ENCODE measurements around the gene CSNK1G1. TPM values are rescaled to one million over a fixed set of nuclear protein-coding genes. Genes with fewer than 3 reads are reported as not detected.
A peak's percentile ranks its signal among the peaks of the same experiment; 100 is the strongest.

CSNK1G1 gene
- total and polyA plus RNA-seq, 2 of the 4 experiments (the other 2 are of a cell fraction), result 7.4 to 29.4 TPM

- no peak overlapping the region for H2AK5ac ChIP-seq (ENCODE audit: low read depth, low read length)
- no TSS peak for BruUV-seq (replicated peaks)
- ChIA-PET CTCF (interaction anchor here (0.5 to 1.4 kb wide), 3 partner anchors 9 to 23 kb away, joined by 3 to 6 read pairs (median 4); no protein-coding TSS in a partner anchor), POLR2A (ENCODE audit: unreplicated experiment) (no interaction called here)
- H3K9ac ChIP-seq (ENCODE audit: low read depth, low read length), result no peak overlapping the region
- intact Hi-C loops (cut with micrococcal nuclease), result no loop called here
- H4K91ac ChIP-seq (ENCODE audit: insufficient read depth, low read depth, low read length), result no peak overlapping the region
- ATAC-seq (ENCODE audit: low read depth) (no peak), DNase-seq (no peak)
- TF ChIP-seq RAD21 (IDR thresholded peaks at IDR 0.05; ENCODE audit: low read length), result no peak
- TF ChIP-seq MXI1 (IDR thresholded peaks at IDR 0.05; ENCODE audit: borderline replicate concordance, low read depth, low read length), result no peak
- TF ChIP-seq SMC3 (IDR thresholded peaks at IDR 0.05; ENCODE audit: low read depth, low read length), result no peak
- no peak for TF ChIP-seq BHLHE40 (IDR thresholded peaks at IDR 0.05; ENCODE audit: low read depth, low read length)
- TF ChIP-seq USF2 (IDR thresholded peaks at IDR 0.05; ENCODE audit: low read depth, low read length), result no peak
- TF ChIP-seq ELK1 (IDR thresholded peaks at IDR 0.05; ENCODE audit: borderline replicate concordance, low read depth, low read length), result no peak
- no peak for TF ChIP-seq NFE2L2 (IDR thresholded peaks at IDR 0.05; ENCODE audit: low read depth, low read length)
- no peak for TF ChIP-seq POLR2A (IDR thresholded peaks at IDR 0.05; ENCODE audit: low read depth, low read length)
- no peak for TF ChIP-seq CEBPB (IDR thresholded peaks at IDR 0.05; ENCODE audit: low read depth, low read length)
- TF ChIP-seq MAZ (IDR thresholded peaks at IDR 0.05; ENCODE audit: borderline replicate concordance, low read depth, low read length), result no peak
- TF ChIP-seq MAFK (IDR thresholded peaks at IDR 0.05; ENCODE audit: low read depth, low read length), result no peak
- TF ChIP-seq RFX5 (IDR thresholded peaks at IDR 0.05; ENCODE audit: low read depth, low read length), result no peak
- TF ChIP-seq RCOR1 (IDR thresholded peaks at IDR 0.05; ENCODE audit: insufficient replicate concordance, low read length), result no peak
- no peak for TF ChIP-seq CTCF (conservative IDR thresholded peaks at IDR 0.05; ENCODE audit: low read depth, low read length)
- no peak for TF ChIP-seq FOS (IDR thresholded peaks at IDR 0.05; ENCODE audit: low read depth, low read length)
- TF ChIP-seq CHD1 (IDR thresholded peaks at IDR 0.05; ENCODE audit: low read depth, low read length), result no peak
- H3K4me1 ChIP-seq (ENCODE audit: control insufficient read depth, insufficient read depth, low read length), result peaks cover 5% of the 10 kb centered on the region
- H3K27me3 ChIP-seq (ENCODE audit: control insufficient read depth, insufficient read depth, low read length), result no peaks in the 10 kb centered on the region
- H4K20me1 ChIP-seq (ENCODE audit: insufficient read depth, low read length), result peaks cover 30% of the 10 kb centered on the region; the same call in 1 of the 2 replicates
- H3K79me1 ChIP-seq (ENCODE audit: low read depth in 1 of 2, low read length in 2 of 2), result peaks cover 22 to 44% of the 10 kb centered on the region in 2 experiments
- dilution Hi-C loops (cut with HindIII; ENCODE audit: low sequenced_read_pairs, unreplicated experiment), result no loop called here
- no peak overlapping the region for H2BK5ac ChIP-seq (ENCODE audit: low read depth, low read length, poor library complexity, severe bottlenecking)
- H2BK120ac ChIP-seq (ENCODE audit: low read depth, low read length), result no peak overlapping the region
- H4K8ac ChIP-seq (ENCODE audit: low read depth in 2 of 2, low read length in 2 of 2), result no peak overlapping the region
- no peak overlapping the region for H3K18ac ChIP-seq (ENCODE audit: low read depth, low read length)
- H3K36me3 ChIP-seq (ENCODE audit: control insufficient read depth, insufficient read depth, low read length), result no peaks in the 10 kb centered on the region
- H3K23ac ChIP-seq (ENCODE audit: low read depth, low read length), result no peak overlapping the region
- no peak overlapping the region for H4K5ac ChIP-seq (ENCODE audit: low read depth, low read length)
- peak overlapping the region; percentile 13; the same call in 1 of the 2 replicates for H3K4me2 ChIP-seq (ENCODE audit: low read depth, low read length)
- no peak overlapping the region for H3K14ac ChIP-seq (replicated peaks; ENCODE audit: low read depth, low read length)
- peaks cover 3% of the 10 kb centered on the region; the same call in 1 of the 2 replicates for H3K9me1 ChIP-seq (ENCODE audit: insufficient read depth, low read length)
- H3K4ac ChIP-seq (ENCODE audit: low read depth, low read length), result no peak overlapping the region
- H2AK9ac ChIP-seq (replicated peaks; ENCODE audit: low read depth, low read length, poor library complexity), result no peak overlapping the region
- no peak overlapping the region for H2AFZ ChIP-seq (replicated peaks; ENCODE audit: low read length, poor library complexity)
- H3K27ac ChIP-seq (ENCODE audit: insufficient read depth, low read length), result no peak overlapping the region
- no peak overlapping the region for H2BK20ac ChIP-seq (ENCODE audit: low read depth, low read length)
- H3K9me3 ChIP-seq (ENCODE audit: control insufficient read depth, insufficient read depth, low read length), result no peaks in the 10 kb centered on the region; the same call in 1 of the 2 replicates
- H3K56ac ChIP-seq (ENCODE audit: extremely low read depth, insufficient read depth, low read length), result no peak overlapping the region
- H3K4me3 ChIP-seq (ENCODE audit: insufficient read depth, low read depth, low read length), result no peak overlapping the region
- in situ Hi-C loops (cut with MboI; ENCODE audit: low sequenced_read_pairs), result no loop called here
- H2BK15ac ChIP-seq (ENCODE audit: low read depth, low read length), result no peak overlapping the region
These were observed 104.3 kb downstream of the CSNK1G1 start for GRCh38 chr15:64251658-64252057.
